DOHH2 (cell line): ENCODE measurements around the gene PCDH9.

Source experiments
- H3F3A ChIP-seq: fragments of 200-600 bp; sonication (generic), shearing (Covaris generic); 2 replicates; pipeline ENCODE4 v1.6.0; 2016; ENCODE audit warnings: antibody characterized with exemption, mild to moderate bottlenecking; ENCODE audit not compliant: control insufficient read depth, insufficient read depth
- H3K27ac ChIP-seq: fragments of 200-600 bp; sonication (generic); 2 replicates; pipeline ENCODE4 v1.5.1; 2014; ENCODE audit warnings: low read depth, mild to moderate bottlenecking, low read length, moderate library complexity
- H3K27me3 ChIP-seq: fragments of 200-600 bp; sonication (generic); 2 replicates; pipeline ENCODE4 v1.6.1; 2014; ENCODE audit warnings: mild to moderate bottlenecking, low read length, mixed read lengths; ENCODE audit not compliant: control insufficient read depth
- H3K36me3 ChIP-seq: fragments of 200-600 bp; sonication (generic); 2 replicates; pipeline ENCODE4 v1.6.1; 2014; ENCODE audit warnings: mild to moderate bottlenecking, low read length, moderate library complexity, mixed read lengths; ENCODE audit not compliant: control insufficient read depth
- H3K4me1 ChIP-seq: fragments of 200-600 bp; sonication (generic); 2 replicates; pipeline ENCODE4 v1.6.1; 2014; ENCODE audit warnings: mild to moderate bottlenecking, low read length, mixed read lengths; ENCODE audit not compliant: control insufficient read depth
- H3K4me2 ChIP-seq: fragments of 200-600 bp; sonication (generic); 2 replicates; pipeline ENCODE4 v1.6.0; 2014; ENCODE audit warnings: mild to moderate bottlenecking, low read length, moderate library complexity
- H3K4me3 ChIP-seq: fragments of 200-600 bp; sonication (generic); 2 replicates; pipeline ENCODE4 v1.5.1; 2014; ENCODE audit warnings: mild to moderate bottlenecking, low read length, mixed read lengths
- H3K79me2 ChIP-seq: fragments of 200-600 bp; sonication (generic); 2 replicates; pipeline ENCODE4 v1.6.1; 2014; ENCODE audit warnings: mild to moderate bottlenecking, low read length, mixed read lengths; ENCODE audit not compliant: control insufficient read depth
- H3K9me2 ChIP-seq: fragments of 200-600 bp; sonication (generic); replicated peaks from 2 replicates; pipeline ENCODE4 v1.6.1; 2014; ENCODE audit warnings: mild to moderate bottlenecking, low read length, mixed read lengths; ENCODE audit not compliant: control insufficient read depth
- H3K9me3 ChIP-seq: fragments of 200-600 bp; sonication (generic); 2 replicates; pipeline ENCODE4 v1.6.1; 2014; ENCODE audit warnings: antibody characterized with exemption, low read length, mixed read lengths; ENCODE audit not compliant: control insufficient read depth, insufficient read depth
- H4K20me1 ChIP-seq: fragments of 200-600 bp; sonication (generic); 2 replicates; pipeline ENCODE4 v1.6.0; 2014; ENCODE audit warnings: low read depth, mild to moderate bottlenecking, antibody characterized with exemption, low read length, moderate library complexity; ENCODE audit not compliant: control insufficient read depth, insufficient read depth
- EZH2phosphoT487 ChIP-seq: fragments of 200-600 bp; sonication (generic); IDR thresholded peaks from 2 replicates; pipeline ENCODE4 v1.6.1; 2017; ENCODE audit warnings: borderline replicate concordance, mild to moderate bottlenecking, antibody characterized with exemption, low read length, moderate library complexity, mixed read lengths
- TF ChIP-seq, protein P1 (sequence below): fragments of 200-600 bp; sonication (generic); IDR thresholded peaks from one replicate; pipeline ENCODE4 v1.5.1; 2014; ENCODE audit warnings: antibody characterized with exemption, mild to moderate bottlenecking, low read depth, low read length; ENCODE audit not compliant: poor library complexity, severe bottlenecking

PCDH9 gene

GRCh38 chr13:67216864-67217263 is 13.3 kb downstream of the PCDH9 start:
- no peaks in the 10 kb centered on the region for H4K20me1 ChIP-seq
- no peaks in the 10 kb centered on the region for H3K9me2 ChIP-seq
- H3K9me3 ChIP-seq, result no peaks in the 10 kb centered on the region
- no peak overlapping the region for H3K27ac ChIP-seq
- peaks cover 5% of the 10 kb centered on the region for H3K79me2 ChIP-seq
- H3K4me3 ChIP-seq, result no peak overlapping the region
- peaks cover 5% of the 10 kb centered on the region; the same call in 1 of the 2 replicates for H3K36me3 ChIP-seq
- TF ChIP-seq EZH2phosphoT487, result no peak
- TF ChIP-seq, protein P1, sequence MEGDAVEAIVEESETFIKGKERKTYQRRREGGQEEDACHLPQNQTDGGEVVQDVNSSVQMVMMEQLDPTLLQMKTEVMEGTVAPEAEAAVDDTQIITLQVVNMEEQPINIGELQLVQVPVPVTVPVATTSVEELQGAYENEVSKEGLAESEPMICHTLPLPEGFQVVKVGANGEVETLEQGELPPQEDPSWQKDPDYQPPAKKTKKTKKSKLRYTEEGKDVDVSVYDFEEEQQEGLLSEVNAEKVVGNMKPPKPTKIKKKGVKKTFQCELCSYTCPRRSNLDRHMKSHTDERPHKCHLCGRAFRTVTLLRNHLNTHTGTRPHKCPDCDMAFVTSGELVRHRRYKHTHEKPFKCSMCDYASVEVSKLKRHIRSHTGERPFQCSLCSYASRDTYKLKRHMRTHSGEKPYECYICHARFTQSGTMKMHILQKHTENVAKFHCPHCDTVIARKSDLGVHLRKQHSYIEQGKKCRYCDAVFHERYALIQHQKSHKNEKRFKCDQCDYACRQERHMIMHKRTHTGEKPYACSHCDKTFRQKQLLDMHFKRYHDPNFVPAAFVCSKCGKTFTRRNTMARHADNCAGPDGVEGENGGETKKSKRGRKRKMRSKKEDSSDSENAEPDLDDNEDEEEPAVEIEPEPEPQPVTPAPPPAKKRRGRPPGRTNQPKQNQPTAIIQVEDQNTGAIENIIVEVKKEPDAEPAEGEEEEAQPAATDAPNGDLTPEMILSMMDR, result no peak
- no peaks in the 10 kb centered on the region for H3F3A ChIP-seq
- peaks cover 13% of the 10 kb centered on the region for H3K4me1 ChIP-seq
- no peaks in the 10 kb centered on the region for H3K27me3 ChIP-seq
- H3K4me2 ChIP-seq, result no peak overlapping the region

- no peaks in the 10 kb centered on the region for H4K20me1 ChIP-seq
- no peak for TF ChIP-seq EZH2phosphoT487
- TF ChIP-seq, protein P1, result no peak
- H3K9me2 ChIP-seq, result no peaks in the 10 kb centered on the region
- H3K9me3 ChIP-seq, result no peaks in the 10 kb centered on the region
- H3K4me1 ChIP-seq, result no peaks in the 10 kb centered on the region
- H3K27ac ChIP-seq, result no peak overlapping the region
- no peaks in the 10 kb centered on the region for H3K36me3 ChIP-seq
- H3K79me2 ChIP-seq, result no peaks in the 10 kb centered on the region
- H3F3A ChIP-seq, result no peaks in the 10 kb centered on the region
- H3K27me3 ChIP-seq, result no peaks in the 10 kb centered on the region
- no peak overlapping the region for H3K4me3 ChIP-seq
- no peak overlapping the region for H3K4me2 ChIP-seq
These were observed 19.9 kb downstream of the PCDH9 start for GRCh38 chr13:67210208-67210607.

- Histone ChIP-seq H3K9me2 (no peaks in the 10 kb centered on the region), H3K4me3 (no peak overlapping the region), H3K27me3 (no peaks in the 10 kb centered on the region), H3K9me3 (no peaks in the 10 kb centered on the region), H3K4me1 (no peaks in the 10 kb centered on the region), H3K27ac (no peak overlapping the region), H3K36me3 (no peaks in the 10 kb centered on the region), H3K4me2 (no peak overlapping the region), H4K20me1 (no peaks in the 10 kb centered on the region), H3K79me2 (no peaks in the 10 kb centered on the region), H3F3A (no peaks in the 10 kb centered on the region)
- TF ChIP-seq EZH2phosphoT487, result no peak
- TF ChIP-seq, protein P1, result no peak
These were observed 21.6 kb downstream of the PCDH9 start for GRCh38 chr13:67208552-67208951.

- Histone ChIP-seq H3F3A (no peaks in the 10 kb centered on the region), H3K4me2 (no peak overlapping the region)
- TF ChIP-seq, protein P1, result no peak
- no peak for TF ChIP-seq EZH2phosphoT487
These were observed 25.4 kb downstream of the PCDH9 start for GRCh38 chr13:67204764-67205163.

More at GRCh38 chr13:67204764-67205163, 25.4 kb downstream of the PCDH9 start:
- Histone ChIP-seq H3K36me3 (no peaks in the 10 kb centered on the region), H3K9me2 (no peaks in the 10 kb centered on the region), H3K27me3 (no peaks in the 10 kb centered on the region), H3K4me1 (no peaks in the 10 kb centered on the region), H3K79me2 (no peaks in the 10 kb centered on the region), H3K9me3 (no peaks in the 10 kb centered on the region), H3K4me3 (no peak overlapping the region), H3K27ac (no peak overlapping the region), H4K20me1 (no peaks in the 10 kb centered on the region)
